Trophoblast cell (in vitro differentiated cells and primary cell): Measurements from ENCODE around the gene TBC1D22A.
A peak's percentile ranks its signal among the peaks of the same experiment; 100 is the strongest.

ENCODE experiments used
- DNase-seq, 2 donors: peaks; one replicate each; pipeline ENCODE4 v3.0.0-alpha.2; 2016
- H2AFZ ChIP-seq: 2 replicates; pipeline ENCODE4 v1.6.1; 2013; ENCODE audit warnings: low read length, moderate library complexity, mild to moderate bottlenecking; ENCODE audit not compliant: insufficient read depth, poor library complexity
- H2AK5ac ChIP-seq: 2 replicates; pipeline ENCODE4 v1.6.1; 2013; ENCODE audit warnings: mild to moderate bottlenecking, low read length
- H2BK120ac ChIP-seq: 2 replicates; pipeline ENCODE4 v1.6.1; 2013; ENCODE audit warnings: low read length, mild to moderate bottlenecking, moderate library complexity; ENCODE audit not compliant: insufficient read depth, poor library complexity
- H2BK12ac ChIP-seq: 2 replicates; pipeline ENCODE4 v1.6.1; 2013; ENCODE audit warnings: mild to moderate bottlenecking, low read length, moderate library complexity
- H2BK5ac ChIP-seq: 2 replicates; pipeline ENCODE4 v1.6.1; 2013; ENCODE audit warnings: low read length, low read depth, moderate library complexity, mild to moderate bottlenecking; ENCODE audit not compliant: poor library complexity
- H3K14ac ChIP-seq: 2 replicates; pipeline ENCODE4 v1.6.1; 2013; ENCODE audit warnings: mild to moderate bottlenecking, low read length
- H3K18ac ChIP-seq: 2 replicates; pipeline ENCODE4 v1.6.1; 2013; ENCODE audit warnings: mild to moderate bottlenecking, low read length
- H3K23ac ChIP-seq: 2 replicates; pipeline ENCODE4 v1.6.1; 2013; ENCODE audit warnings: low read length
- H3K27ac ChIP-seq: 2 replicates; pipeline ENCODE4 v1.5.1; 2013; ENCODE audit warnings: low read depth, mild to moderate bottlenecking, inconsistent platforms, low read length, moderate library complexity
- H3K27me3 ChIP-seq: 2 replicates; pipeline ENCODE4 v1.6.1; 2013; ENCODE audit warnings: inconsistent platforms, mild to moderate bottlenecking, low read length, moderate library complexity; ENCODE audit not compliant: insufficient read depth
- H3K36me3 ChIP-seq, 2 experiments: 1 replicate in 1 of 2; 2 replicates in 1 of 2; pipeline ENCODE4 v1.6.1; 2013; ENCODE audit warnings: low read length in 2 of 2, mild to moderate bottlenecking in 2 of 2, moderate library complexity in 1 of 2; ENCODE audit not compliant: insufficient read depth in 2 of 2, control insufficient read depth in 1 of 2
- H3K4ac ChIP-seq: 2 replicates; pipeline ENCODE4 v1.6.1; 2013; ENCODE audit warnings: low read depth, mild to moderate bottlenecking, low read length, moderate library complexity
- H3K4me1 ChIP-seq, 2 experiments: 1 replicate in 1 of 2; 2 replicates in 1 of 2; pipeline ENCODE4 v1.6.1; 2013; ENCODE audit warnings: low read length in 2 of 2, mild to moderate bottlenecking in 2 of 2, moderate library complexity in 1 of 2; ENCODE audit not compliant: insufficient read depth in 2 of 2, control insufficient read depth in 1 of 2
- H3K4me2 ChIP-seq: 2 replicates; pipeline ENCODE4 v1.6.1; 2013; ENCODE audit warnings: inconsistent platforms, mild to moderate bottlenecking, low read length, moderate library complexity
- H3K4me3 ChIP-seq: 2 replicates; pipeline ENCODE4 v1.5.1; 2013; ENCODE audit warnings: mild to moderate bottlenecking, low read depth, low read length, inconsistent platforms
- H3K79me1 ChIP-seq: one replicate; pipeline ENCODE4 v1.6.1; 2013; ENCODE audit warnings: low read length
- H3K79me2 ChIP-seq: 2 replicates; pipeline ENCODE4 v1.6.1; 2013; ENCODE audit warnings: low read length, mild to moderate bottlenecking; ENCODE audit not compliant: control insufficient read depth, insufficient read depth, poor library complexity
- H3K9ac ChIP-seq: 2 replicates; pipeline ENCODE4 v1.6.1; 2013; ENCODE audit warnings: mild to moderate bottlenecking, low read length
- H3K9me3 ChIP-seq: 2 replicates; pipeline ENCODE4 v1.6.1; 2013; ENCODE audit warnings: low read depth, mild to moderate bottlenecking, control low read depth, inconsistent platforms, low read length; ENCODE audit not compliant: insufficient read depth
- H4K12ac ChIP-seq: 2 replicates; pipeline ENCODE4 v1.6.1; 2013; ENCODE audit warnings: low read depth, mild to moderate bottlenecking, low read length, moderate library complexity
- H4K8ac ChIP-seq: 2 replicates; pipeline ENCODE4 v1.6.1; 2013; ENCODE audit warnings: low read depth, mild to moderate bottlenecking, low read length, moderate library complexity
- H4K91ac ChIP-seq: one replicate; pipeline ENCODE4 v1.6.1; 2013; ENCODE audit warnings: low read depth, mild to moderate bottlenecking, low read length, moderate library complexity
- WGBS: extraction: QIAGEN DNeasy Blood & Tissue Kit; methylation state at CpG from one replicate; pipeline ENCODE4 v1.1.7; 2013; ENCODE audit warnings: missing lambda C conversion rate; ENCODE audit not compliant: insufficient read length, insufficient coverage; ENCODE audit errors: extremely low coverage; 5-methylcytosine and 5-hydroxymethylcytosine counted together

Gene TBC1D22A

DNA sequence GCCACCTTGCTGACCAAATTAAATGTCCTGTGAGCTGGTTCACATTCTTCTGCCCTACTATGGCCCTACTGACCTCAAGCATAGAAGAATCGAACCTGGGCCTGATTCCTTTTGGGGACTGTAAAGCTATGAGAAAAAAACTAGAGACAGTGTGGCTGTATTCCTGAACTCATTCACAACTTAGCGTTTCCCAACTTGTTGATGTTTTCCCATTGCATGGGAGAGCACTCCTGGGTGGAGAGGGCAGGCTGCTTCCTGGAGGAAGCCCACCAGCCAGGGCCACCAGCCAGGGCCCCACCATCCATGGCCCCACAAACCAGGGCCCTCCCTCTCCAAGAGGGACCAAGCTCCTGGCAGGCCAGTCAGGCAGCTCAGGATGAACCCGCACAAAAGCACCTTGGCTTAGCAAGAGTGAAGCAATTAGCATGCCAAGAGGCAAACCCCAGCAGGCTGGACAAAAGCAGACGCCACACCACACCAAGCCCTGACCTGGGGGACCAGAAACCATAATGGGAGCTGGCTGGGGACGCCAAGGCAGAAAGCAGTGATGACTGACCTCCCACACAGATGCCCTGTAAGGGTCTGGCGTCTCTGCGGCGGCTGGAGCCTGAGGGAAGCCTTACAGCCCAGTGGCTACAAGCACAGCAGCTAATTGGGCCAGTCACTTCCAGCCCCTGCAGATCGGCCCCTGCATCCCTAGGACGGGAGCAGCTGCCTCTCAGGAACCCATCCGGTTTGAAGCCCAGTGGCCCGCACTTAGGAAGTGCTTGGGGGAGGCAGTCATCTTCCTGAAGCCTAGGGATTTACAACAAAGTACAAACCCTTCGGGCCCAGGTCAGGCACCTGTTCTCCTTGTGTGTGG, 26.5 kb upstream of the TBC1D22A start:
- H3K18ac ChIP-seq = peak overlapping the region; percentile 19
- peak overlapping the region; percentile 37 for H3K4ac ChIP-seq
- H3K4me1 ChIP-seq = peaks cover 27 to 40% of the 10 kb centered on the region in 2 experiments
- H4K91ac ChIP-seq = no peak overlapping the region
- H2BK5ac ChIP-seq = peak overlapping the region; percentile 8
- H3K27me3 ChIP-seq = no peaks in the 10 kb centered on the region
- no peak overlapping the region for H3K4me3 ChIP-seq
- no CpG with 5 or more reads among the region's 13 CpGs for WGBS
- H3K27ac ChIP-seq = no peak overlapping the region
- peaks cover 8% of the 10 kb centered on the region for H3K79me1 ChIP-seq
- H3K14ac ChIP-seq = no peak overlapping the region
- H3K9me3 ChIP-seq = no peaks in the 10 kb centered on the region
- no peak overlapping the region for H2BK120ac ChIP-seq
- H3K23ac ChIP-seq = no peak overlapping the region
- no peak overlapping the region for H3K9ac ChIP-seq
- no peak overlapping the region for H2BK12ac ChIP-seq
- H2AK5ac ChIP-seq = no peak overlapping the region
- DNase-seq = no peak
- peak overlapping the region; percentile 29 for H3K4me2 ChIP-seq
- H3K36me3 ChIP-seq = no peaks in the 10 kb centered on the region
- H4K12ac ChIP-seq = no peak overlapping the region
- peaks cover 4% of the 10 kb centered on the region for H3K79me2 ChIP-seq
- no peak overlapping the region for H2AFZ ChIP-seq
- no peak overlapping the region for H4K8ac ChIP-seq

DNA sequence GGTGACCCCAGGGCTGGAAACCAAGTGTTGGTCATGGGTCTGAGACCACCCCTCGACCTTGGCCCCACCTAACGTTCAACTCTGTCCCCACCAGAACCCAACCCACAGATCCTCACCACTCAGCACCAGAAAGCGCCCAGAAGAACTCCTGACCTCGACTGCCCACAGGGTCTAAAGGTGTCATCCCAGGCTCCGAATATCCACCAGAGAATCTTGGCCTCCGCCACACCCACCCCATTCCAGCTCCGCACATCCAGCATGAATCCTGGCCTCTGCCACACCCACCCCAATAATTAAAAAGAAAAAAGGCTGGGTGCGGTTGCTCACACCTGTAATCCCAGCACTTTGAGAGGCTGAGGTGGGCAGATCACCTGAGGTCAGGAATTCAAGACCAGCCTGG, 25.7 kb upstream of the TBC1D22A start:
- Histone ChIP-seq H2AK5ac (no peak overlapping the region), H3K27ac (no peak overlapping the region), H3K79me1 (peaks cover 8% of the 10 kb centered on the region), H4K12ac (no peak overlapping the region), H3K4ac (peak overlapping the region; percentile 37), H2AFZ (no peak overlapping the region), H3K18ac (peak overlapping the region; percentile 17), H2BK12ac (peak overlapping the region; percentile 11), H2BK120ac (no peak overlapping the region), H3K9ac (no peak overlapping the region), H3K4me1 (peaks cover 26 to 35% of the 10 kb centered on the region in 2 experiments), H4K91ac (no peak overlapping the region), H2BK5ac (no peak overlapping the region), H3K4me2 (peak overlapping the region; percentile 29), H4K8ac (no peak overlapping the region), H3K23ac (no peak overlapping the region), H3K36me3 (no peaks in the 10 kb centered on the region), H3K9me3 (no peaks in the 10 kb centered on the region), H3K4me3 (no peak overlapping the region), H3K14ac (no peak overlapping the region), H3K27me3 (no peaks in the 10 kb centered on the region), H3K79me2 (peaks cover 4% of the 10 kb centered on the region)
- no CpG with 5 or more reads among the region's 8 CpGs for WGBS
- DNase-seq = no peak

DNA sequence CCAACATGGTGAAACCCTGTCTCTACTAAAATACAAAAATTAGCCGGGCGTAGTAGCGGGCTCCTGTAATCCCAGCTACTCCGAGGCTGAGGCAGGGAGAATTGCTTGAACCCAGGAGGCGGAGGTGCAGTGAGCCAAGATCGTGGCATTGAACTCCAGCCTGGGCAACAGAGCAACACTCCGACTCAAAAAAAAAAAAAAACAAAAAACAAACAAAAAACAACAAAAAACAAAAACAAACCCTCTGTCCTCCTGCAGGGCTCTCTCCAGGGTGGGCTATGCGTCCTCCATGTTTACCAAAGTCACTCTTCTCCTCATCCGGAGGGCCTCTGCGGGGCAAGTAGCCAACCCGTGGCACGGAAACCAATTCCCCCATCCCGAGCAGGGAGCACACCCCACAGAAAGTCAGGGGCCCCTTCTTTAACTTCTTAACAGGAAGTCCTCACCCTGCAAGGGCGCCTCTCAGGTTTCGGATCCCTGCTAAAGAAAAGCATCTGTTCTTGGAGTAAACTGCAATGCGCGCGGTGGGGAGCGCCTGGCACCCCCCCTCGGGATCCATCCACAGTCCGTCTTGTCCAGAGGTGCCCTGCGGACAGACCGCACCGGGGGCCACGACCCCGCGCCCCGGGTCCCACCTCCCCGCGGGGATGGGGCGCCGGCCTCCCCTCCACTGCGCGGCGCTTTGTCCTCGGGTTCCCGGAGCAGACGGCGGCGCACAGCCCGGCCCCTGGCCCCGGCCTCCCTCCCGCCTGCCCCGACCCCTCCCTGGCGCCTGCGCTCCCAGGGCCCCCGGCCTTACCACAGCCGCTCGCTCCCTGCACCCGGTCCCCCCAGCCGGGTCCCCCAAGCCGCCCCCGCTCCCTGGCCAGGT, 25.1 kb upstream of the TBC1D22A start:
- WGBS = no CpG with 5 or more reads among the region's 53 CpGs
- Histone ChIP-seq H3K79me1 (peaks cover 8% of the 10 kb centered on the region), H4K12ac (no peak overlapping the region), H3K4me1 (peaks cover 26 to 35% of the 10 kb centered on the region in 2 experiments), H2AFZ (peak overlapping the region; percentile 37), H3K18ac (peak overlapping the region; percentile 20), H3K23ac (no peak overlapping the region), H4K8ac (peak overlapping the region; percentile 57), H2BK120ac (no peak overlapping the region), H2AK5ac (no peak overlapping the region), H4K91ac (peak overlapping the region; percentile 81), H3K79me2 (peaks cover 4% of the 10 kb centered on the region), H3K27me3 (no peaks in the 10 kb centered on the region), H3K9me3 (no peaks in the 10 kb centered on the region), H3K14ac (peak overlapping the region; percentile 53), H3K4me3 (peak overlapping the region; percentile 89), H2BK12ac (no peak overlapping the region), H2BK5ac (peak overlapping the region; percentile 16), H3K4ac (no peak overlapping the region), H3K27ac (peak overlapping the region; percentile 28), H3K36me3 (no peaks in the 10 kb centered on the region), H3K9ac (peak overlapping the region; percentile 75), H3K4me2 (peak overlapping the region; percentile 74)
- no peak for DNase-seq

DNA sequence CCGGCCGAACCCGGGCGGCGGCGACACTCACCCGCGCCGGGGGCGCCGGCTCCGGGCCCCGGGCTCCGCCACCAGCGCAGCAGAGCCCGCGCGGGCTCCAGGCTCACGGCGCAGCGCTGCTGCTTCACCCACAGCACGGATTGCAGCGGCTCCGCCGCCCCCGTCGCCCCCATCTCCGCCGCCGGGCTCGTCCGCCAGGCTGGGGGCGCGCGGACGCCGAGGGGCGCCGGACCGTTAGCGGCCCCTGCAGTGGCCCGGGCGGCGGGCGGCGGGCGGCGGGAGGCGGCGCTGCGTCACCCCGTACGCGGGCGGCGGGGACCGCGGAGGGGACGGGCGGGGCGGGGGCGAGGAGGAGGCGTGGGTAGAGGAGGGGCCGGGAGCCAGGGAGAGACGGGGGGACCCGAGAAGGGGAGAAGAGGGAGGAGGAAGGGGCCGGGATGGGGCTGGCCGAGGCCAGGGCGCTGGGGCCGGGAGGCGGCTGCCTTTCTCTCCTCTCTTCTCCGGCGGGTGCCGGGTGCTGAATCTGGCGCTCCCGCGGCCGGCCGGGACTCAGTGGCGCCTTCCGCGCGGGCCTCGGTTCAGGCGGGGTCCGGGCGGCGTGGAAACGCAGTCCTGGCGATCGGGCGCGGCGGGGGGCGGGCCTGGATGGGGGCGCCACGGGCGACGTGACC, 24.3 kb upstream of the TBC1D22A start, which contains the start of gene CERK:
Gene CERK (minus strand): TSS at position 277 of the 671 bp plus-strand sequence. CDS start 104 bp downstream, at position 173.
- Histone ChIP-seq H3K36me3 (no peaks in the 10 kb centered on the region), H3K27me3 (no peaks in the 10 kb centered on the region), H3K79me2 (peaks cover 4% of the 10 kb centered on the region), H4K91ac (peak within 1 kb of the TSS; percentile 88), H3K18ac (peak within 1 kb of the TSS; percentile 81), H3K4me1 (peaks cover 30 to 42% of the 10 kb centered on the region in 2 experiments), H3K9ac (peak within 1 kb of the TSS; percentile 75), H3K4ac (peak within 1 kb of the TSS; percentile 59), H3K4me3 (peak within 1 kb of the TSS; percentile 89), H4K8ac (peak within 1 kb of the TSS; percentile 81), H3K9me3 (no peaks in the 10 kb centered on the region), H4K12ac (peak within 1 kb of the TSS; percentile 37), H2BK120ac (peak within 1 kb of the TSS; percentile 54), H3K14ac (peak within 1 kb of the TSS; percentile 82), H2BK5ac (peak within 1 kb of the TSS; percentile 57), H3K23ac (no peak within 1 kb of the TSS), H3K4me2 (peak within 1 kb of the TSS; percentile 78), H2AK5ac (peak within 1 kb of the TSS; percentile 3), H2AFZ (peak within 1 kb of the TSS; percentile 97), H2BK12ac (no peak within 1 kb of the TSS), H3K79me1 (peaks cover 8% of the 10 kb centered on the region), H3K27ac (peak within 1 kb of the TSS; percentile 28)
- peak in 1 of 2 donors; percentile 41 for DNase-seq
- WGBS = no CpG with 5 or more reads among the region's 99 CpGs
